Measurements from ENCODE around the gene CYP2S1. TPM values are rescaled to one million over a fixed set of nuclear protein-coding genes. Genes with fewer than 3 reads are reported as not detected.
"Not testable (repeated sequence)": the region's sequence is repeated elsewhere in the genome, so short reads cannot be mapped to it uniquely, and the experiment has no call there.

Gene CYP2S1
- total RNA-seq, 2 donors from 2014 or later: 6.7 TPM; not detected in 1

DNA sequence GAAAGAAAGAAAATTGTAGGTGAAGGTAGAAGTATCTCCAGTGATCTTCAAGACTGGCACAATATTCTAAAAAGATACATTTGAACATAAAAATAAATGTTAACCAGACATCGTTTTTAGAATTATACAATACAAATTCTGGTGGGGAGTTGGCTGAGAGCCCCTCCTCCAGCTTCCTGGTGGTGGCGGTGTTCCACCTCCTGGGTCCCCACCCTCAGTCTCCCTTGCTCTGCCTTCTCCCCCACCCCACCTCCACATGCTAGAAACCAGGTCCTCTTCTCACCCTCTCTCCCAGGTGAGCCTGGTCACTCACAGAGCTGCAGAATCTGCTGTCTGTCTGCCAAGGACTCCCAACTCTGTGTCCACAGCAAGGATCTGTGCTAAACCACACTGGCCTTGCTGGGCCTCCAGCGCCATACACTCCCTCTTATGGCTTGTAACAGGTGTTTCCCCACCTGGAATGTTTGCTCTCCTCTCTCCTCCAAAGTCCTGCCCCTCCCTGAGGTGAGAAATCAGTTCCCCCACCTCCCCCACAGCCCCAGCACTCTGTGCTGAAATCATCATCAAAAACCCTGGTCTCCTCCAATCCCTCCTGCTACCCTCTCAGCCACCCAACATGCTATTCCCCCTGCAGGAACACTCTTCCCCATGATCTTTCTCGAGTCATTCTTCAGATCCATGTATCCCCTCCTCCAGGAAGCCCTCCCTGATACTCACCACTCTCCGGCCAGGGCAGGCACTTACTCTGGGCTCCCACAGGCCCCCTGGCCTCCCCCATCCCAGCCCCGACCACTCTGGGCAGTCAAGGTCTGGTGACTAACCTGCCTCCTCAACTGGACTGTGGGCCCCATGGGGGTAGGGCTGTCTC is 20.5 kb upstream of the CYP2S1 start:
- TF ChIP-seq, protein P1, sequence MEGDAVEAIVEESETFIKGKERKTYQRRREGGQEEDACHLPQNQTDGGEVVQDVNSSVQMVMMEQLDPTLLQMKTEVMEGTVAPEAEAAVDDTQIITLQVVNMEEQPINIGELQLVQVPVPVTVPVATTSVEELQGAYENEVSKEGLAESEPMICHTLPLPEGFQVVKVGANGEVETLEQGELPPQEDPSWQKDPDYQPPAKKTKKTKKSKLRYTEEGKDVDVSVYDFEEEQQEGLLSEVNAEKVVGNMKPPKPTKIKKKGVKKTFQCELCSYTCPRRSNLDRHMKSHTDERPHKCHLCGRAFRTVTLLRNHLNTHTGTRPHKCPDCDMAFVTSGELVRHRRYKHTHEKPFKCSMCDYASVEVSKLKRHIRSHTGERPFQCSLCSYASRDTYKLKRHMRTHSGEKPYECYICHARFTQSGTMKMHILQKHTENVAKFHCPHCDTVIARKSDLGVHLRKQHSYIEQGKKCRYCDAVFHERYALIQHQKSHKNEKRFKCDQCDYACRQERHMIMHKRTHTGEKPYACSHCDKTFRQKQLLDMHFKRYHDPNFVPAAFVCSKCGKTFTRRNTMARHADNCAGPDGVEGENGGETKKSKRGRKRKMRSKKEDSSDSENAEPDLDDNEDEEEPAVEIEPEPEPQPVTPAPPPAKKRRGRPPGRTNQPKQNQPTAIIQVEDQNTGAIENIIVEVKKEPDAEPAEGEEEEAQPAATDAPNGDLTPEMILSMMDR (IDR thresholded peaks at IDR 0.05): no peak
- TF ChIP-seq POLR2A (IDR thresholded peaks at IDR 0.05): no peak
- ATAC-seq (no peak), DNase-seq (no peak)
- H3K4me3 ChIP-seq: no peak overlapping the region
- intact Hi-C loops (cut with DNase I): no loop called here
- no peaks in the 10 kb centered on the region for H3K27me3 ChIP-seq
- no peak overlapping the region for H3K27ac ChIP-seq
- H3K9me3 ChIP-seq: no peaks in the 10 kb centered on the region
- H3K36me3 ChIP-seq (replicated peaks in 1 of 2; ENCODE audit: insufficient read depth in 1 of 2, low read depth in 2 of 2): no peaks in the 10 kb centered on the region
- H3K4me1 ChIP-seq: peaks cover 14% of the 10 kb centered on the region
- WGBS, 2 donors: 67 to 70% methylated on average over 6 of the region's 6 CpGs

DNA sequence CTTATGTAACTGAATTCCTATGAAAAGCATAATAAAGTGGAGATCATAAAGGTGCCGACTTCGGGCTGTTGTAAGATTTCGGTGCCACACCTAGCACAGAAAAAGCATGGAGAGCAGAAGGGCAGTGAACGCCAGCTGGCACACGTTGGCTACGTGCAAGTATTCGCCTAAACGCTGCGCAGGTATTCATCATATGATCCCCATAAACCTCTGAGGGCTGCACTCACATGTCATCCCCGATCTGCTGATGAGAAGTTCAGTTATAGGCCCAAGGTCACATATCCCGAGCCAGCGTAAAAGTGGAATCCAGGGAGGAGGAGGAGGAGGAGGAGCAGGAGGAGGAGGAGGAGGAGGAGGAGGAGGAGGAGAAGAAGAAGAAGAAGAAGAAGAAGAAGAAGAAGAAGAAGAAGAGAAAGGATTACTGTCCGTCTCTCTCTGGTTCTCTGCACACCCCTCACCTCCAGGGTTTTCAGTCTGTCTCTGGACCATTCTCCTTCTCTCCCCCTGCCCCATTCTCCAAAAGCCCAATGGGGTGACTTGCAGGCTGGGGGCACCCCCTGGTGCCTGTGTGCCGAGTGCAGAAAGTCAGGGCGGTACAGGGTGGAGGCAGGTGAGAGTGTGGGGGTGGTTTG is 18.6 kb upstream of the CYP2S1 start:
- TF ChIP-seq POLR2A (IDR thresholded peaks at IDR 0.05): no peak
- TF ChIP-seq, protein P1 (IDR thresholded peaks at IDR 0.05): no peak

DNA sequence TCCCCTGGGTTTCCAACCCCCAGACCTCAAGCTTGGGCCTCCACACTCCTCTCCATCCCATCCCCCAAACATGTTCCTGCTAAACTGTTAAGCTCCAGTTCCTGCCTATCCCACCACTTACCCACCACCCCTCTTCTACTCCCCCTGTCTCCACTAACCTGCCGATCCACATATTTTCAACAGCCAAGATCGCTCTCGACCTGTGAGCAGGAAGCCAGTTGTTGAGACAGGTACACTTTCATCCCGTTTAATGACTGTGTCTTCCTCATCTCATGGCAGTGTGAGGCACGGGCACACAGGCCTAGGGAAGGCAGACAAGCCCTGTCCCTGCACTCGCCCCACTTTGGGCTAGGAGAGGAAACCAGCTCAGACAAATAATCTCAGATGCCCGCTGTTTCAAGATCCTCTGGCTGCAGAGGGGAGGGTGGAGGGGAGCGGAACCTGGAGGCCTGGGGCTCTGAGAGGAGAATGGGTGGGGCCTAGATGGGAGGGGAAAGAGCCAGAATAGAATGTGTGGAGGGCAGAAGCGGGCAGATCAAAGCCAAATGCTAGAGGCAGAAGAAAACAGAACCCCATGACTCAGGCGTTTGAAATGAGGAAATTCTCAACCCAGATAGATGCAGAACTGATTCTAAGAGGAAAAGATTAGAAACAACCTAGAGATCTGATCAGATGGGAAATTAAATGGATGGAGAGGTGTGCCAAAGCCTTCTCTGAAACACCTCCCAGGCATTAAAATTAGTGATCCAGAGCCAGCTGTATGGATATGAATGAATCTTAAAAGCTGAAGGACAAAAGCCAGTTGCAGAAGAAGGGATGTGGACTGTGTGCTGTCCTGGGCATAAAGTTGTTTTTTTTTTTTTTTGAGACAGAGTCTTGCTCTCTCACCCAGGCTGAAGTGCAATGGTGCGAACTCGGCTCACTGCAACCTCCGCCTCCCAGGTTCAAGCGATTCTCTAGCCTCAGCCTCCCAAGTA is 16.9 kb upstream of the CYP2S1 start:
- Histone ChIP-seq H3K27me3 (no peaks in the 10 kb centered on the region), H3K9me3 (no peaks in the 10 kb centered on the region), H3K36me3 (replicated peaks in 1 of 2; ENCODE audit: insufficient read depth in 1 of 2, low read depth in 2 of 2) (no peaks in the 10 kb centered on the region), H3K4me1 (peaks cover 13% of the 10 kb centered on the region), H3K27ac (peak overlapping the region in 2 of 4 donors; percentile 29 to 57), H3K4me3 (no peak overlapping the region)
- ATAC-seq (peak; percentile 85), DNase-seq (peak; percentile 17 to 80 (median 35))
- TF ChIP-seq POLR2A (IDR thresholded peaks at IDR 0.05): no peak
- TF ChIP-seq, protein P1 (IDR thresholded peaks at IDR 0.05): no peak
- intact Hi-C loops (cut with DNase I): no loop called here
- WGBS, 2 donors: 36 to 48% methylated on average over 14 of the region's 14 CpGs

More for the DNA sequence above, 18.6 kb upstream of the CYP2S1 start:
- DNase-seq (no peak), ATAC-seq (no peak)
- no peaks in the 10 kb centered on the region for H3K27me3 ChIP-seq
- H3K9me3 ChIP-seq: no peaks in the 10 kb centered on the region
- no peak overlapping the region for H3K4me3 ChIP-seq
- H3K27ac ChIP-seq: no peak overlapping the region
- no peaks in the 10 kb centered on the region for H3K36me3 ChIP-seq (replicated peaks in 1 of 2; ENCODE audit: insufficient read depth in 1 of 2, low read depth in 2 of 2)
- intact Hi-C loops (cut with DNase I): no loop called here
- H3K4me1 ChIP-seq: peaks cover 13% of the 10 kb centered on the region
- WGBS, 2 donors: 75 to 81% methylated on average over 12 to 15 of the region's 15 CpGs

DNA sequence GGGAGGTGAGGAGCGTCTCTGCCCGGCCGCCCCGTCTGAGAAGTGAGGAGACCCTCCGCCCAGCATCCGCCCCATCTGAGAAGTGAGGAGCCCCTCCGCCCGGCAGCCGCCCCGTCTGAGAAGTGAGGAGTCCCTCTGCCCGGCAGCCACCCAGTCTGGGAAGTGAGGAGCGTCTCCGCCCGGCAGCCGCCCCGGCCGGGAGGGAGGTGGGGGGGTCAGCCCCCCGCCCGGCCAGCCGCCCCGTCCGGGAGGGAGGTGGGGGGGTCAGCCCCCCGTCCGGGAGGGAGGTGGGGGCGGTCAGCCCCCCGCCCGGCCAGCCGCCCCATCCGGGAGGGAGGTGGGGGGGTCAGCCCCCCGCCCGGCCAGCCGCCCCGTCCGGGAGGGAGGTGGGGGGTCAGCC is 12.8 kb upstream of the CYP2S1 start:
- WGBS, 2 donors: no CpG with 5 or more reads among the region's 34 CpGs
- H3K27ac ChIP-seq; intact Hi-C loops (cut with DNase I); H3K36me3 ChIP-seq (replicated peaks in 1 of 2; ENCODE audit: insufficient read depth in 1 of 2, low read depth in 2 of 2); H3K4me3 ChIP-seq; DNase-seq; ATAC-seq; H3K9me3 ChIP-seq; H3K27me3 ChIP-seq: not testable (repeated sequence)
- peaks cover 13% of the 10 kb centered on the region for H3K4me1 ChIP-seq
